Esophagus squamous epithelium (tissue), 5 donors: ENCODE measurements around the gene KRT35. TPM values are rescaled to one million over a fixed set of nuclear protein-coding genes. Genes with fewer than 3 reads are reported as not detected.

ENCODE experiments used
- DNase-seq: peaks from one replicate; lab custom pipeline; 2025; lab: John Stamatoyannopoulos, UW
- H3K27ac ChIP-seq, 4 donors: fragments of 200-600 bp; sonication (generic); one replicate each; pipeline ENCODE4 v1.5.1; 2016 to 2019; ENCODE audit warnings: mild to moderate bottlenecking in 1 of 4
- H3K27me3 ChIP-seq, 4 donors: fragments of 200-600 bp; sonication (generic); 1 replicate in 3 of 4; 2 replicates in 1 of 4; pipeline versions ENCODE4 v1.5.1 to v1.6.0; 2017 to 2021; ENCODE audit warnings: antibody characterized with exemption in 1 of 4
- H3K36me3 ChIP-seq, 3 donors: fragments of 200-600 bp; sonication (generic); one replicate each; pipeline ENCODE4 v1.5.1; 2016 to 2019
- H3K4me1 ChIP-seq, 3 donors: fragments of 200-600 bp; sonication (generic); one replicate each; pipeline ENCODE4 v1.5.1; 2017 to 2019
- H3K4me3 ChIP-seq, 4 donors: fragments of 200-600 bp; sonication (generic); 1 replicate in 3 of 4; 2 replicates in 1 of 4; pipeline ENCODE4 v1.5.1; 2016 to 2019; ENCODE audit warnings: mild to moderate bottlenecking in 2 of 4, moderate library complexity in 1 of 4
- H3K9me3 ChIP-seq, 3 donors: fragments of 200-600 bp; sonication (generic); one replicate each; pipeline ENCODE4 v1.5.1; 2016 to 2019
- CTCF ChIP-seq, 6 experiments: fragments of 450-650 bp in 4 of 6; fragments of 200-600 bp in 2 of 6; sonication (generic) in 2 of 6; IDR thresholded peaks; one replicate each; pipeline ENCODE4 v1.5.1; 2016 to 2019; ENCODE audit warnings: antibody characterized with exemption in 6 of 6, mild to moderate bottlenecking in 4 of 6, moderate library complexity in 4 of 6
- POLR2A ChIP-seq, 4 donors: fragments of 450-650 bp; IDR thresholded peaks; one replicate each; pipeline ENCODE4 v1.6.1; 2017; ENCODE audit warnings: antibody characterized with exemption in 4 of 4, mild to moderate bottlenecking in 4 of 4, moderate library complexity in 3 of 4
- WGBS, 2 donors: methylation state at CpG; one replicate each; pipeline ENCODE4 v1.1.5; 2018; 5-methylcytosine and 5-hydroxymethylcytosine counted together
- intact Hi-C: fragments of 100-400 bp; cut with DNase I; formaldehyde crosslinking; loops from one replicate; pipeline ENCODE4 v1.15.0; 2022
- total RNA-seq, 4 donors: library from RNA; depleted of rRNA; stranded (reverse); fragments of >200 nt; gene quantifications; one replicate each; pipeline ENCODE4 v1.1.0, GENCODE V29; 2016
- donor health status: DM: yes; HTN: yes; CAD: no.

Gene KRT35
- total RNA-seq, 4 donors from 2014 or later: not detected

DNA sequence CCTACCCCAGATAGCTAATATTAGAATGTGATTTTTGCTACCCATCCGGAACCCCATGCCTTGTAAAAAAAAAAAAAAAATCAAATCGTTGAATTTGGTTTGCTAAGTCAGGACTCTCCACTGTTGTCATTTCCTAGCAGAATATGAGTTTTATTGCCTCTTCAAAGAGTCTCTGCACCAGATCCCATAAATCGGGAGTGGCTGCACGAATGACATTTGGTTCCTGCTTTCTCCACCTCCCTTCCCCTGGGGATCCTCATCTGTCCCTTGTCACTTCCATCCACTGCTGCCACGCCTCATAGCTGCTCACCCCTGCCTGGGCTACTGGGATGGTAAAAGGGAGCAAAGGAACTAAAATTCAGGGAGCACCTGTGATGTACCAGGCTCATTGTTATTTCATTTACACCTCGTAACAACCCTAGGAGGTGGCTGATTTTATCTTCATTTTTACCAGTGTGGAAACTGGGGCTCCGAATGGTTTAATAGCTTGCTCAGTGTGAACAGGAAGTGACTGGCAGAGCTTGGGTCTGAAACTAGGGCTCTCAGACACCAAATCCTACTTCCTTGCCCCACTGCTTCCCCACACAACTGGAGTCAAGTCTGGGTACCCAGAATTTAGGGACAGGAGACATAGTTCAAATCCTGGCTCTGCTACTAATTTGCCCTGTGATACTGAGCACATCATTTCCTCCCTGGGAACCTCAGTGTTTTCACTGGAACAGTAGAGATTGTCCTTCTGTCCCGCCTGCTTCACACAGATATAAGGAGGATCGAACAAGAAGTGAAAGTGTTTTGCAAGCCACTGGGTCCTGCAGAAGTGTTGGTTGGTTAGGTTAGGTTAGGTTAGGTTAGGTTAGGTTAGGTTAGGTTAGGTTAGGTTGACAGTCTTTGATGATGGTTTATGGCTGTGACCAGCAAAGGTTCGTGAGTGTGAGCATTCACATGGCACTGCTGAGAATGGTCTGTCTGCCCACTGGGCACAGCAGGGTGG lies 9.3 kb upstream of the KRT35 start:
- H3K27me3 ChIP-seq: peaks cover 0 to 8% (median 0%) of the 10 kb centered on the region in 4 donors
- H3K27ac ChIP-seq: no peak overlapping the region
- TF ChIP-seq POLR2A (IDR thresholded peaks at IDR 0.05) (no peak), CTCF (IDR thresholded peaks at IDR 0.05) (no peak)
- WGBS, 2 donors: 73 to 83% methylated on average over 8 to 9 of the region's 10 CpGs
- no peak overlapping the region for H3K4me3 ChIP-seq
- H3K36me3 ChIP-seq: no peaks in the 10 kb centered on the region
- intact Hi-C loops: no loop called here
- DNase-seq: no peak
- no peaks in the 10 kb centered on the region for H3K9me3 ChIP-seq
- peaks cover 0 to 37% (median 22%) of the 10 kb centered on the region in 3 donors for H3K4me1 ChIP-seq

GRCh38 chr17:41489531-41489930 lies 8.6 kb upstream of the KRT35 start, which contains the start of gene KRT36:
KRT36 (minus strand) TSS chr17:41489910; CDS start chr17:41489864, 46 bp downstream.
- intact Hi-C loops: no loop called here
- Histone ChIP-seq H3K27ac (no peak within 1 kb of the TSS), H3K36me3 (no peaks in the 10 kb centered on the region), H3K27me3 (peaks cover 0 to 8% (median 0%) of the 10 kb centered on the region in 4 donors), H3K4me3 (no peak within 1 kb of the TSS), H3K9me3 (no peaks in the 10 kb centered on the region), H3K4me1 (peaks cover 0 to 29% (median 16%) of the 10 kb centered on the region in 3 donors)
- 89 to 100% methylated on average over 4 to 7 of the region's 12 CpGs for WGBS, 2 donors
- DNase-seq: no peak
- TF ChIP-seq POLR2A (IDR thresholded peaks at IDR 0.05) (no peak), CTCF (IDR thresholded peaks at IDR 0.05) (no peak)

GRCh38 chr17:41486809-41487530 lies 6.0 kb upstream of the KRT35 start:
- peaks cover 0 to 4% (median 0%) of the 10 kb centered on the region in 3 donors for H3K4me1 ChIP-seq
- peaks cover 0 to 8% (median 0%) of the 10 kb centered on the region in 4 donors for H3K27me3 ChIP-seq
- WGBS, 2 donors: 71 to 75% methylated on average over 7 to 10 of the region's 29 CpGs
- H3K4me3 ChIP-seq: no peak overlapping the region
- DNase-seq: no peak
- no peaks in the 10 kb centered on the region for H3K9me3 ChIP-seq
- H3K27ac ChIP-seq: no peak overlapping the region
- no peaks in the 10 kb centered on the region for H3K36me3 ChIP-seq
- TF ChIP-seq POLR2A (IDR thresholded peaks at IDR 0.05) (no peak), CTCF (IDR thresholded peaks at IDR 0.05) (peak in 3 of 6 experiments; percentile 16 to 37 (median 19))
- intact Hi-C loops: no loop called here

- Histone ChIP-seq H3K4me1 (no peaks in the 10 kb centered on the region), H3K27ac (no peak overlapping the region), H3K9me3 (no peaks in the 10 kb centered on the region), H3K27me3 (peaks cover 0 to 8% (median 0%) of the 10 kb centered on the region in 4 donors), H3K36me3 (no peaks in the 10 kb centered on the region), H3K4me3 (no peak overlapping the region)
- DNase-seq: no peak
- intact Hi-C loops: no loop called here
- WGBS, 2 donors: 89 to 91% methylated on average over 7 to 8 of the region's 13 CpGs
- TF ChIP-seq CTCF (IDR thresholded peaks at IDR 0.05): no peak
- no peak for TF ChIP-seq POLR2A (IDR thresholded peaks at IDR 0.05)
Observed at GRCh38 chr17:41486316-41486715, 5.4 kb upstream of the KRT35 start.
